GM12865 (cell line): ENCODE measurements around the gene RUNX3.
"Not testable (repeated sequence)": the region's sequence is repeated elsewhere in the genome, so short reads cannot be mapped to it uniquely, and the experiment has no call there.

Experiments used
- DNase-seq: peaks from one replicate; pipeline ENCODE4 v3.0.0; 2010; ENCODE audit warnings: low read depth
- H3K4me3 ChIP-seq: 2 replicates; pipeline ENCODE4 v1.5.1; 2011; ENCODE audit warnings: mild to moderate bottlenecking, low read depth, low read length, control low read depth
- CTCF ChIP-seq: IDR thresholded peaks from 2 replicates; pipeline ENCODE4 v1.5.1; 2011; ENCODE audit warnings: low read length, control low read depth, low read depth, inconsistent platforms; ENCODE audit not compliant: insufficient read depth; ENCODE audit errors: missing control alignments

Gene RUNX3

DNA sequence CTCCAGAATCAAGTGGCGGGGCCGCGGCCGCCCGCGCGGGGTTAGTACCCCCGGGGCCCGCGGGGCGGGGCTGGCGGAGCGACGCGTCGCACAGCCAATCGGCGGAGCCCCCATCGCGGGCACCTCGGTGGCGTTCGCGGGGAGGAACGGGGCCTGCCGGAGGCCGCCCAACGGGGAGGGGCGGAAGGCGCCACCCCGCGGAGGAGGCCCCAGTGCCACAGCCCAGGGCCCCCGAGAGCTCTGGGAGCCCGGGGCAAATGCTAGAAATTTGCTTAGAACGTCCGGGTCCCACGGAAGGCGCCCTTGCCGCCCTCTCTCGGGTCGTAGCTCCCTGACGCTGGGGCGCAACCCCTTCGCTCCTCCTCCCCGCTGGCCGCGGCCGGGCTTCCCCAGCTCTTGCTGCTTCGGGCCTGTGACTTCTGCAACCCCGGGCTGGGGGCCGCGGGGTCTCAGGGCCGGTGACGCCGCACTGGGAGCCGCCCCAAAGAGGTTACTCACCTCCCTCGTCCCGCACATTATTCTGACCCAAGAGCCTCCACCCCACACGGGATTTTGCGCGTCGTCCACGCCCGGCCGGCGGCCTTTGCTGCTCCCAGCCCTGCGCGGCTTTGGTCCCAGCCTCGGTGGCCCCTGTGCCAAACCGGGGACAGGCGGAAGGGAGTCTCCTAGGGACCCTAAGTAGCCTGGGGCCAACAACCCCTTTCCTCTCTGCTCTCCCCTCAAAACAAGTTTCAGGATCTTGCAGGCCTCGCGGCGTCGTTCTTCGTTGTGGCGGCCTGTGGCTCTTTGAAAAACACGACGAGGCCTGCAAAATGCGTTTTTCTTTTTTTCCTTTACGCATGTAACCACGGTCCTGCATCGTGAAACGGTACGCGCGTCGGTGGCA lies at the start of gene RUNX3:
TSS of gene RUNX3 (minus strand) at position 17 of the 886 bp plus-strand sequence. CDS start 408 bp downstream, outside the sequence.
- peak within 1 kb of the TSS; percentile 79 for H3K4me3 ChIP-seq
- peak; percentile 28 for TF ChIP-seq CTCF
- DNase-seq: peak; percentile 98

DNA sequence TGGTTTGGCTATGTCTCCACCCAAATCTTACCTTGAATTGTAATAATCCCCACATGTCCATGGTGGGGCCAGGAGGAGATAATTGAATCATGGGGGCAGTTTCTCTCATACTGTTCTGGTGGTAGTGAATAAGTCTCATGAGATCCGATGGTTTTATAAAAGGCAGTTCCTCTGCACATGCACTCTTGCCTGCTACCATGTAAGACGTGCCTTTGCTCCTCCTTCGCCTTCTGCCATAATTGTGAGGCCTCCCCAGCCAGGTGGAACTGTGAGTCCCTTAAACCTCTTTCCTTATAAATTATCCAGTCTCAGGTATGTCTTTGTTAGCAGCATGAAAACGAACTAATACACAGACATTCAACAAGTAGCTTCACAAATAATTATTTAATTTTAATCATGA lies 49.2 kb upstream of the RUNX3 start:
- DNase-seq, H3K4me3 ChIP-seq: not testable (repeated sequence)

DNA sequence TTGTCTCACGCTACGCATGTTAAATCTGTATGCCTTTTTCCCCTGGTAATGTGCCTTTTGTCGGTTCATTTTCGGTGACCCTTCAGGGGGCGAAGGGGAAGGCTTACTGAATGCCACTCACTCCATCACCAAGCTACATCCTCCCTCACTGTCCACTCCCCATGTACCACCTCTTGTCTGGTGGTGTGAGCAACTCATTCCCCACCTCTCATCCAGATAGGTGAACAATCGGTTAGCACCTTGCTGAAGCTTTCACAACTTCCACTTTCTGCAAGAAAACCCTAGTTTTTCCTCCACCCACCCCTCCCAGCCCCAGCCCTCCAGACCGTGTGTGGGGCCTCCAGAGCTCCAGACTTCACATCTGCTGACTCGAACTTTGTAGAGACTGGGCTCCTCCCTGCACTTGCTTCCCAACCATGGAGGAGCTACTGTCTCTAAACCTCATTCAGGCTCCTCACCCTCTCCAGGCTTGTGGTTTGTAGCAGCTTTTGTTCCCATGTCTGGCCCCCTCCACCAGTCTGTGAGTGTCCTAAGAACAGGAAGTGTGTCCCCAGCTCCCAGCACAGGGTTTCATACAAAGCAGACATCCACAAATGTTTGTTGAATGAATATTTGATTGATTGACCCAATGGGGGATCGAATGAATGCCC lies 48.4 kb upstream of the RUNX3 start:
- H3K4me3 ChIP-seq: no peak overlapping the region
- TF ChIP-seq CTCF: no peak
- no peak for DNase-seq

GRCh38 chr1:24975391-24975790 lies 45.3 kb upstream of the RUNX3 start:
- no peak for DNase-seq
- no peak overlapping the region for H3K4me3 ChIP-seq
- no peak for TF ChIP-seq CTCF

DNA sequence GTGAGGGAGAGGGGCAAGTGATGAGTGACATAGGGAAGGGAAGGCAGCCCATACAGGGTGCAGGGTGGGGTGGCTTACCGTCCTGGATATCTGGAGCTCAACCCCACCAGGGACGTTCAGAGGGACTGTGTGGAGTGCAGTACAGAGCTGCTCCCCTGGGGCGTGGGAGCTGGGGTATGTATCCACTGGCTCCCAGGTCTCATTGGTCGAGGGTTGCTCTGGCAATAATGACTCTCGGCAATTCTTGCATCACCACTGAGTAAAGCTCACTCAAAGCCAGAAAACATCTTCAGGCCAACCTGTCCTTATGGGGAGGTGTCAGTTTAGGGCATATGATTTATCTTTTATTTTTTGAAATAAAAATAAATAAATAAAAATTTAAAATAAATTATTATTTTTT lies 43.2 kb upstream of the RUNX3 start:
- TF ChIP-seq CTCF: no peak

GRCh38 chr1:24972915-24973242 lies 42.8 kb upstream of the RUNX3 start:
- DNase-seq: no peak
- no peak overlapping the region for H3K4me3 ChIP-seq
- TF ChIP-seq CTCF: no peak

More for the DNA sequence above, 43.2 kb upstream of the RUNX3 start:
- no peak for DNase-seq
- H3K4me3 ChIP-seq: no peak overlapping the region

DNA sequence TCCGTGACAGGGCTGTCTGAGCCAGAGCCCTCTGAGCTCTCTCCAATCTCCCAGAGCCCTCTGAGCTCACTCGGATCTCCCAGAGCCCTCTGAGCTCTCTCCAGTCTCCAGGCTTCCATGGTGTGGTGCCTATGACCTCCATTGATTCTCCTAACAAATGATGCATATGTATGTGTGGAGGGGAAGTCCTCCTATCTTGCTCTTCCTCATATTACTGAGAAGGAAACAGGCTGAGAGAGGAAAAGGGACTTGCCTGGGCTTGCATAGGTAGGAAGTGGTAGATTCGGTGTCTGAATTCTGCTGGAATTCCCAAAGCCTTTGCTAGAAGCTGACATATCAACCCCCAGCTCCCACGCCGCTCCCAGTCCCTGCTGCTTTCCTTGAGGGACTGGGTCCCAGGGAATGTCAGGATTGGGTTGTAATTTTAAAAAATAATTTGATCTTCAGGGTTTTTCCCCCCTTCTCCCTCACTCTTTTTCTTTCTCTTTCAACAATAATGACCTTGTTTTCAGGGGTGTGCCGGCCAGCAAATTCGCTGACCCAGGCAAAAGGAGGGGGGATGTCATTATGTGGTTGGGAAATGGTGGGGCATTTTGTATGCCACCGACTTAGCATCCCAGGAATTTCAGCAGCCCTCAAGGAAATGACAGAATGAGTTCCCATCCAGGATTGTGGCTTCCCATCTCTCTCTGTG lies 42.3 kb upstream of the RUNX3 start:
- no peak overlapping the region for H3K4me3 ChIP-seq
- DNase-seq: no peak
- TF ChIP-seq CTCF: no peak
